Stomach smooth muscle (tissue), 2 donors: Measurements from ENCODE around the gene FLAD1.
A peak's percentile ranks its signal among the peaks of the same experiment; 100 is the strongest.
"Not testable (repeated sequence)": the region's sequence is repeated elsewhere in the genome, so short reads cannot be mapped to it uniquely, and the experiment has no call there.

Source experiments
- H3K27ac ChIP-seq: one replicate; pipeline ENCODE4 v1.7.0; 2013; ENCODE audit warnings: mild to moderate bottlenecking, low read length, inconsistent platforms
- H3K27me3 ChIP-seq, 2 donors: one replicate each; pipeline ENCODE4 v1.7.0; 2013; ENCODE audit warnings: low read length in 2 of 2; ENCODE audit not compliant: insufficient read depth in 2 of 2, control insufficient read depth in 1 of 2
- H3K36me3 ChIP-seq, 2 donors: one replicate each; pipeline ENCODE4 v1.7.0; 2013; ENCODE audit warnings: low read length in 2 of 2; ENCODE audit not compliant: control insufficient read depth in 2 of 2, insufficient read depth in 2 of 2
- H3K4me1 ChIP-seq: one replicate; pipeline ENCODE4 v1.7.0; 2013; ENCODE audit warnings: low read length; ENCODE audit not compliant: control insufficient read depth, insufficient read depth
- H3K4me3 ChIP-seq, 2 donors: one replicate each; pipeline ENCODE4 v1.7.0; 2013; ENCODE audit warnings: low read length in 2 of 2
- H3K9ac ChIP-seq, 2 donors: one replicate each; pipeline ENCODE4 v1.7.0; 2013; ENCODE audit warnings: low read length in 2 of 2, mild to moderate bottlenecking in 1 of 2
- H3K9me3 ChIP-seq, 2 donors: one replicate each; pipeline ENCODE4 v1.7.0; 2013; ENCODE audit warnings: low read length in 2 of 2; ENCODE audit not compliant: control insufficient read depth in 2 of 2
- donor health status: healthy.
- donor health status: Pancreatic carcinoma.

The FLAD1 gene

DNA sequence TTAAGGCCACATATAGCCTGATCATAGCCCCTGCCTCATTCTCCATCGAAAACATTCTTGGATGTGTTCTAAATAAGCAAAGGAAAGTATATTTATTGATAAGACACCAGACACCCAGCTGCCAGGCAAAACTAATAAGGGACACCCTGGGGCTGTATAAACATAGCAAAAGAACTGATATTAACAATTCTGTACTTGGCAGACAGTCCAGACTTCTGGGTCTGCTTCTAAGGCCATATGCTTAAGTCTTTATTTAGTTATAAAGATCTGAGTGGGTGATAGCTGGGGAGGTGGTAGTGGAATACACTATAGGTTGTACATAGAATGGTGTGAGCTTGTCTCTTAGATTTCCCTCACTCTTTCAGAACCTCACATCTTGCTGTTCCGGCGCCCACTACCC, 4.8 kb upstream of the FLAD1 start:
- Histone ChIP-seq H3K9me3 (no peaks in the 10 kb centered on the region), H3K27ac (no peak overlapping the region), H3K9ac (no peak overlapping the region), H3K4me3 (no peak overlapping the region), H3K27me3 (no peaks in the 10 kb centered on the region), H3K36me3 (peaks cover 4 to 7% of the 10 kb centered on the region in 2 donors), H3K4me1 (peaks cover 20% of the 10 kb centered on the region)

DNA sequence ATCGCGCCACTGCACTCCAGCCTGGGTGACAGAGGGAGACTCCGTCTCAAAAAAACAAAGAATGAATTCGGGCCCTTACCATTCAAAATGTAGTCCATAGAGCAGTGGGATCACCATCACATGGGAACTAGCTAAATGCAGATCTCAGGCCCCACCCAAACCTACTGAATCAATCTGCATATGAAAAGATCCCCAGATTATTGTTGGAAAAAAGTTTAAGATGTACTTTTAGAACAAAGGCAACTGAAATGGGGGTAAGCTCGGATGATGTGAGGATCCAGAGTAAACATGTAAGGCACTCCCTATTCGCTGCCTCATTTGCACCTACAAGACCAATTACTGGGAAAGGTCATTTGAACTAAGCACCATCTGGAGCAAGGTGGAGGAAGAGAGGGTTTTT, 803 bp upstream of the FLAD1 start:
- Histone ChIP-seq H3K36me3 (peaks cover 5 to 7% of the 10 kb centered on the region in 2 donors), H3K4me3 (peak overlapping the region; percentile 83 to 94)

GRCh38 chr1:154983776-154984466, 777 bp downstream of the FLAD1 start:
- no peaks in the 10 kb centered on the region for H3K9me3 ChIP-seq
- H3K27ac ChIP-seq: peak overlapping the region; percentile 74
- peak overlapping the region; percentile 73 to 94 for H3K4me3 ChIP-seq
- H3K36me3 ChIP-seq: peaks cover 12 to 18% of the 10 kb centered on the region in 2 donors
- peak overlapping the region; percentile 84 to 95 for H3K9ac ChIP-seq
- no peaks in the 10 kb centered on the region for H3K27me3 ChIP-seq
- peaks cover 18% of the 10 kb centered on the region for H3K4me1 ChIP-seq

More for the DNA sequence above, 803 bp upstream of the FLAD1 start:
- Histone ChIP-seq H3K27me3 (no peaks in the 10 kb centered on the region), H3K4me1 (peaks cover 17% of the 10 kb centered on the region), H3K27ac (peak overlapping the region; percentile 1), H3K9me3 (no peaks in the 10 kb centered on the region), H3K9ac (peak overlapping the region; percentile 44 to 55)

- Histone ChIP-seq H3K36me3 (peaks cover 23 to 29% of the 10 kb centered on the region in 2 donors), H3K4me1 (peaks cover 20% of the 10 kb centered on the region)
- not testable (repeated sequence) for H3K9ac ChIP-seq, H3K9me3 ChIP-seq, H3K4me3 ChIP-seq, H3K27ac ChIP-seq, H3K27me3 ChIP-seq
Measured at GRCh38 chr1:154986736-154987135, 3.6 kb downstream of the FLAD1 start.

DNA sequence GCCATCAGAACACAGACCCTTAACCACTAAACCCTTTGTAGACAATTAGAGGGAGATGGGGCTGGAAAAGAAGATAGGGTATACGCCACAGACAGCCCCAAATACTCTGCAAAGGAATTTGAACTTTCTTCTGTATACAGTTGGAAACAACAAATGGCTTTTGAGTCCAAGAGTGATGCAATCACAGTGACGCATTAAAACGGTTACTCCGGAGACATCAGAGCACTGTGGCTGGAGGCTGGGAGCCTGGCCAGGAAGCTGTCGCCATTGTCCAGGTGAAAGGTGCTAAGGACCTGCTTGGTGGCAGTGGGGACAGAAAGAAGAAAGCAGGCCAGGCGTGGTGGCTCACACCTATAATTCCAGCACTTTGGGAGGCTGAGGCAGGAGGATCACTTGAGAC, 4.2 kb downstream of the FLAD1 start:
- Histone ChIP-seq H3K36me3 (peaks cover 23 to 29% of the 10 kb centered on the region in 2 donors), H3K9me3 (no peaks in the 10 kb centered on the region), H3K9ac (no peak overlapping the region), H3K4me3 (no peak overlapping the region), H3K27ac (no peak overlapping the region), H3K27me3 (no peaks in the 10 kb centered on the region), H3K4me1 (peaks cover 20% of the 10 kb centered on the region)

DNA sequence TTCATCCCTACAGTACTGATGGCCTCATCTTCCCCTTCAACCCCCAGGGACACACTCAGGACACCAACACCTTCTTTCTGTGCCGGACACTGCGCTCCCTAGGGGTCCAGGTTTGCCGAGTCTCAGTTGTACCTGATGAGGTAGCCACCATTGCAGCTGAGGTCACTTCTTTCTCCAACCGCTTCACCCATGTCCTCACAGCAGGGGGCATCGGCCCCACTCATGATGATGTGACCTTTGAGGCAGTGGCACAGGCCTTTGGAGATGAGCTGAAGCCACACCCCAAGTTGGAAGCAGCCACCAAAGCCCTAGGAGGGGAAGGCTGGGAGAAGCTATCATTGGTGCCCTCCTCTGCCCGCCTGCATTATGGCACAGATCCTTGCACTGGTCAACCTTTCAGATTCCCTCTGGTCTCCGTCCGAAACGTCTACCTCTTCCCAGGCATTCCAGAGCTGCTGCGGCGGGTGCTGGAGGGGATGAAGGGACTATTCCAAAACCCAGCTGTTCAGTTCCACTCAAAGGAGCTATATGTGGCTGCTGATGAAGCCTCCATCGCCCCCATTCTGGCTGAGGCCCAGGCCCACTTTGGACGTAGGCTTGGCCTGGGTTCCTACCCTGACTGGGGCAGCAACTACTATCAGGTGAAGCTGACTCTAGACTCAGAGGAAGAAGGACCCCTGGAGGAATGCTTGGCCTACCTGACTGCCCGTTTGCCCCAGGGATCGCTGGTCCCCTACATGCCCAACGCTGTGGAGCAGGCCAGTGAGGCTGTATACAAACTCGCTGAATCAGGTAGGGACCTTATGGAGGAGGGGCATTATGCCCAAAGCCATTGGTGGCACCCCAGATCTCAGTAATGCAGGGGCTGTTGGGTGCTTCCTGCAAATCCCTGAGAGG, 5.2 kb downstream of the FLAD1 start:
- no peak overlapping the region for H3K27ac ChIP-seq
- H3K4me3 ChIP-seq: no peak overlapping the region
- H3K36me3 ChIP-seq: peaks cover 26 to 34% of the 10 kb centered on the region in 2 donors

GRCh38 chr1:154989195-154989860, 6.2 kb downstream of the FLAD1 start:
- Histone ChIP-seq H3K4me1 (peaks cover 6% of the 10 kb centered on the region), H3K9ac (peak overlapping the region in 1 of 2 donors; percentile 51), H3K27me3 (no peaks in the 10 kb centered on the region), H3K9me3 (no peaks in the 10 kb centered on the region), H3K36me3 (peaks cover 26 to 34% of the 10 kb centered on the region in 2 donors), H3K4me3 (no peak overlapping the region), H3K27ac (no peak overlapping the region)

More for the DNA sequence above, 5.2 kb downstream of the FLAD1 start:
- no peak overlapping the region for H3K9ac ChIP-seq
- H3K9me3 ChIP-seq: no peaks in the 10 kb centered on the region
- H3K27me3 ChIP-seq: no peaks in the 10 kb centered on the region
- peaks cover 14% of the 10 kb centered on the region for H3K4me1 ChIP-seq

DNA sequence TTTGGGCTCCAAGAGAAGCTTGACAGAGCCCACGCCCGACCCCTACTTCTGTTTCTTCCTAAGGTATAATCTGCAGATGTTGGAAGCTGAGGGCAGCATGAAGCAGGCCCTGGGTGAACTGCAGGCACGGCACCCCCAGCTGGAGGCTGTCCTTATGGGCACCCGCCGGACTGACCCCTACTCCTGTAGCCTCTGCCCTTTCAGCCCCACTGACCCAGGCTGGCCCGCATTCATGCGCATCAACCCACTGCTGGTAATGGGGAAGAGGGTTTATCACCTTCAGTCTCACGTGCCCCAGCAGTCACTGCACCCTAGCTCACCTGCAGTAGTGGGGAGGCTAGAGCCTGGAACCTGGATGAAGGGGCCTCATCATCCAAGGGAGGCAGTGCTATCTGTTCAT, 7.1 kb downstream of the FLAD1 start:
- Histone ChIP-seq H3K4me3 (no peak overlapping the region), H3K27ac (no peak overlapping the region), H3K4me1 (peaks cover 3% of the 10 kb centered on the region), H3K27me3 (no peaks in the 10 kb centered on the region), H3K36me3 (peaks cover 26 to 34% of the 10 kb centered on the region in 2 donors), H3K9me3 (no peaks in the 10 kb centered on the region), H3K9ac (no peak overlapping the region)

- Histone ChIP-seq H3K27ac (no peak overlapping the region), H3K4me3 (no peak overlapping the region), H3K9ac (no peak overlapping the region), H3K9me3 (no peaks in the 10 kb centered on the region), H3K36me3 (peaks cover 20 to 29% of the 10 kb centered on the region in 2 donors), H3K27me3 (no peaks in the 10 kb centered on the region), H3K4me1 (peaks cover 3% of the 10 kb centered on the region)
Measured at GRCh38 chr1:154992721-154993571, 9.8 kb downstream of the FLAD1 start.
